ENCODE measurements around the gene CORIN.

GRCh38 chr4:47737326-47737725, 100.5 kb downstream of the CORIN start:
- TF ChIP-seq, protein P1, sequence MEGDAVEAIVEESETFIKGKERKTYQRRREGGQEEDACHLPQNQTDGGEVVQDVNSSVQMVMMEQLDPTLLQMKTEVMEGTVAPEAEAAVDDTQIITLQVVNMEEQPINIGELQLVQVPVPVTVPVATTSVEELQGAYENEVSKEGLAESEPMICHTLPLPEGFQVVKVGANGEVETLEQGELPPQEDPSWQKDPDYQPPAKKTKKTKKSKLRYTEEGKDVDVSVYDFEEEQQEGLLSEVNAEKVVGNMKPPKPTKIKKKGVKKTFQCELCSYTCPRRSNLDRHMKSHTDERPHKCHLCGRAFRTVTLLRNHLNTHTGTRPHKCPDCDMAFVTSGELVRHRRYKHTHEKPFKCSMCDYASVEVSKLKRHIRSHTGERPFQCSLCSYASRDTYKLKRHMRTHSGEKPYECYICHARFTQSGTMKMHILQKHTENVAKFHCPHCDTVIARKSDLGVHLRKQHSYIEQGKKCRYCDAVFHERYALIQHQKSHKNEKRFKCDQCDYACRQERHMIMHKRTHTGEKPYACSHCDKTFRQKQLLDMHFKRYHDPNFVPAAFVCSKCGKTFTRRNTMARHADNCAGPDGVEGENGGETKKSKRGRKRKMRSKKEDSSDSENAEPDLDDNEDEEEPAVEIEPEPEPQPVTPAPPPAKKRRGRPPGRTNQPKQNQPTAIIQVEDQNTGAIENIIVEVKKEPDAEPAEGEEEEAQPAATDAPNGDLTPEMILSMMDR (IDR thresholded peaks at IDR 0.05; ENCODE audit: low read depth, low read length) = no peak
- no peak for TF ChIP-seq EZH2phosphoT487 (IDR thresholded peaks at IDR 0.05; ENCODE audit: low read depth)
